Activated naive CD4-positive, alpha-beta T cell (primary cell): ENCODE data around the gene NECAB3.

Experiments
- DNase-seq, 4 experiments: peaks; one replicate each; lab custom pipeline; 2025; lab: John Stamatoyannopoulos, UW

The NECAB3 gene

GRCh38 chr20:33612001-33612400 is 62.2 kb downstream of the NECAB3 start:
- DNase-seq, result no peak

- no peak for DNase-seq
These were observed 63.1 kb downstream of the NECAB3 start for GRCh38 chr20:33611106-33611505.

GRCh38 chr20:33609504-33609903 is 64.7 kb downstream of the NECAB3 start:
- DNase-seq, result no peak
